B cell (primary cell): Measurements from ENCODE around the gene FTO.

Experiments
- CTCF ChIP-seq: fragments of 200-600 bp; IDR thresholded peaks from one replicate; pipeline ENCODE4 v1.8.0; 2022; ENCODE audit warnings: antibody characterized with exemption, mild to moderate bottlenecking
- EZH2 ChIP-seq: IDR thresholded peaks from 2 replicates; pipeline ENCODE4 v1.6.1; 2012; ENCODE audit warnings: borderline replicate concordance, low read depth, mild to moderate bottlenecking, moderate library complexity, low read length; ENCODE audit not compliant: insufficient read depth, poor library complexity, severe bottlenecking

- TF ChIP-seq CTCF (no peak), EZH2 (no peak)
Measured at GRCh38 chr16:54123766-54124165, 419.8 kb downstream of the FTO start.
